ENCODE data around the gene NID2. TPM values are rescaled to one million over a fixed set of nuclear protein-coding genes. Genes with fewer than 3 reads are reported as not detected.

The NID2 gene
- total and polyA plus RNA-seq, 9 of the 15 experiments (the other 6 are each of a cell fraction or from before 2014, with no cell fraction given) = 0.04 to 0.45 (median 0.16) TPM; not detected in 3

GRCh38 chr14:52049271-52049670 lies 19.6 kb downstream of the NID2 start:
- POLR2A ChIA-PET = no interaction called here
- intact Hi-C loops (cut with micrococcal nuclease) (no loop called here), in situ Hi-C loops (cut with MboI) (no loop called here)
- no peaks in the 10 kb centered on the region for H3K36me3 ChIP-seq (ENCODE audit: control insufficient read depth, insufficient read depth, low read length)
- no peaks in the 10 kb centered on the region for H3K9me3 ChIP-seq (replicated peaks; ENCODE audit: control insufficient read depth, insufficient read depth, low read depth, low read length)
- TF ChIP-seq ETV6 (IDR thresholded peaks at IDR 0.05; ENCODE audit: borderline replicate concordance in 1 of 2, low read depth in 2 of 2, low read length in 1 of 2) = no peak
- no peak for TF ChIP-seq ETV6 (CRISPR knock-in tag; IDR thresholded peaks at IDR 0.05; ENCODE audit: borderline replicate concordance)
- no peak for TF ChIP-seq ETS2 (tag; IDR thresholded peaks at IDR 0.05; ENCODE audit: borderline replicate concordance, poor library complexity, severe bottlenecking)
- no peak for TF ChIP-seq DACH1 (IDR thresholded peaks at IDR 0.05; ENCODE audit: partially characterized antibody)
- no peak overlapping the region for H3K4me2 ChIP-seq (ENCODE audit: insufficient read depth, low read length)
- no peak overlapping the region for H3K4me3 ChIP-seq
- FAIRE-seq (no peak), DNase-seq (ENCODE audit: extremely low read depth in 1 of 4, low spot score in 3 of 4) (no peak), ATAC-seq (no peak)
- H3K27me3 ChIP-seq (ENCODE audit: control insufficient read depth in 2 of 2, insufficient read depth in 2 of 2, low read length in 2 of 2) = peaks cover 9 to 15% of the 10 kb centered on the region in 2 experiments; a peak in 4 of 5 replicates
- H3K4me1 ChIP-seq (replicated peaks in 1 of 2; ENCODE audit: control insufficient read depth in 2 of 2, insufficient read depth in 2 of 2, low read length in 2 of 2) = no peaks in the 10 kb centered on the region
- no peak overlapping the region for H3K27ac ChIP-seq (ENCODE audit: extremely low read depth, low read depth, low read length)
- WGBS (ENCODE audit: insufficient coverage, low coverage, missing lambda C conversion rate) = 3% methylated on average over 5 of the region's 5 CpGs
- H4K20me1 ChIP-seq (replicated peaks; ENCODE audit: control insufficient read depth, insufficient read depth, low read length) = no peaks in the 10 kb centered on the region
- no peak overlapping the region for H2AFZ ChIP-seq (ENCODE audit: low read depth, low read length)
- H3K9ac ChIP-seq (ENCODE audit: insufficient read depth in 1 of 2, low read depth in 2 of 2, low read length in 2 of 2) = no peak overlapping the region
- H3K79me2 ChIP-seq (ENCODE audit: control insufficient read depth, insufficient read depth, low read length) = no peaks in the 10 kb centered on the region
- no peaks in the 10 kb centered on the region for H3K9me1 ChIP-seq (ENCODE audit: control insufficient read depth, insufficient read depth, low read length)
- CTCF ChIA-PET (ENCODE audit: low intra/inter-chr PET ratio) = no interaction called here
- BruUV-seq (replicated peaks) = no TSS peak

DNA sequence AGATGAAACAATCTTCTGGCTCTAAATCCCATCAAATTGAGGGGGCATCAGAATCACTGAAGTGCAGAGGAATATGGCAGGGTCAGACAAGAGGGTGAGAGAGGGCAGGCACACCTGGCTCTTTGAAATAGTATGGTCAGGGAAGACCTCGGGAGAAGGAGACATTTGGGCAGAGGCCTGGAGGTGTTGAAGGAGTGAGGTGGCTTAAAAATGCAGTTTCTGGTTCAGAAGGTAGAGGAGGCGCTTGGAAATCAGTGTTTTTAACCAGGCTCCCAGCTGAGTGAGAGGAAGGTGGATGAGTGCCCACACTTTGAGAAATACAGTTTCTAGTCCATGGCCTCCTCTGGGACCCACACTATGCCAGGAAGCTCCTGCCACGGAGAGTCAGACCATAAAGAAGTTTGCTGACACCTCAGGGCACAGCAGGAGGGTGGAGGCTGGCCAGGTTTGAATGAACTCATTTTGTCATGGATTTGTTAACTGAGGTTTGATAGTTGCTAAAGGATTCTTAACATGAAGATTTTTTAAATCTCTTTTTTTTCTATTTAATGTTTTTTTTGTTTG lies 20.1 kb downstream of the NID2 start:
- H3K9me1 ChIP-seq (ENCODE audit: control insufficient read depth, insufficient read depth, low read length) = no peaks in the 10 kb centered on the region
- peaks cover 9 to 15% of the 10 kb centered on the region in 2 experiments; a peak in 4 of 5 replicates for H3K27me3 ChIP-seq (ENCODE audit: control insufficient read depth in 2 of 2, insufficient read depth in 2 of 2, low read length in 2 of 2)
- no peak for ATAC-seq
- CTCF ChIA-PET (ENCODE audit: low intra/inter-chr PET ratio) = no interaction called here
- no peaks in the 10 kb centered on the region for H4K20me1 ChIP-seq (replicated peaks; ENCODE audit: control insufficient read depth, insufficient read depth, low read length)
- no peak overlapping the region for H2AFZ ChIP-seq (ENCODE audit: low read depth, low read length)
- H3K36me3 ChIP-seq (ENCODE audit: control insufficient read depth, insufficient read depth, low read length) = no peaks in the 10 kb centered on the region
- no peak overlapping the region for H3K9ac ChIP-seq (ENCODE audit: insufficient read depth in 1 of 2, low read depth in 2 of 2, low read length in 2 of 2)
- in situ Hi-C loops (cut with MboI) (no loop called here), intact Hi-C loops (cut with micrococcal nuclease) (no loop called here)
- no peaks in the 10 kb centered on the region for H3K4me1 ChIP-seq (replicated peaks in 1 of 2; ENCODE audit: control insufficient read depth in 2 of 2, insufficient read depth in 2 of 2, low read length in 2 of 2)
- FAIRE-seq = no peak
- TF ChIP-seq NCOR1 (IDR thresholded peaks at IDR 0.05) = no peak
- no peak for TF ChIP-seq RFX7 (CRISPR knock-in tag; IDR thresholded peaks at IDR 0.05)
- no peak for TF ChIP-seq BRF2 (IDR thresholded peaks at IDR 0.05; ENCODE audit: borderline replicate concordance, insufficient read depth, insufficient read length)
- TF ChIP-seq ZNF398 (CRISPR knock-in tag; IDR thresholded peaks at IDR 0.05) = no peak
- TF ChIP-seq PTTG1 (tag; IDR thresholded peaks at IDR 0.05; ENCODE audit: low read depth) = no peak
- no peak for TF ChIP-seq ZNF79 (CRISPR knock-in tag; IDR thresholded peaks at IDR 0.05; ENCODE audit: low read depth)
- no peak for TF ChIP-seq ELF1 (tag; IDR thresholded peaks at IDR 0.05)
- BruUV-seq (replicated peaks) = no TSS peak
- H3K79me2 ChIP-seq (ENCODE audit: control insufficient read depth, insufficient read depth, low read length) = no peaks in the 10 kb centered on the region
- H3K27ac ChIP-seq (ENCODE audit: extremely low read depth, low read depth, low read length) = no peak overlapping the region
- 0% methylated on average over 3 of the region's 3 CpGs for WGBS (ENCODE audit: insufficient coverage, low coverage, missing lambda C conversion rate)
- no peak overlapping the region for H3K4me2 ChIP-seq (ENCODE audit: insufficient read depth, low read length)
- POLR2A ChIA-PET = no interaction called here
- no peak for DNase-seq (ENCODE audit: extremely low read depth in 1 of 4, low spot score in 3 of 4)
- no peaks in the 10 kb centered on the region for H3K9me3 ChIP-seq (replicated peaks; ENCODE audit: control insufficient read depth, insufficient read depth, low read depth, low read length)
- no peak overlapping the region for H3K4me3 ChIP-seq

Data from K562 (cell line).